Measurements from ENCODE around the gene CD44.

CD44 gene

DNA sequence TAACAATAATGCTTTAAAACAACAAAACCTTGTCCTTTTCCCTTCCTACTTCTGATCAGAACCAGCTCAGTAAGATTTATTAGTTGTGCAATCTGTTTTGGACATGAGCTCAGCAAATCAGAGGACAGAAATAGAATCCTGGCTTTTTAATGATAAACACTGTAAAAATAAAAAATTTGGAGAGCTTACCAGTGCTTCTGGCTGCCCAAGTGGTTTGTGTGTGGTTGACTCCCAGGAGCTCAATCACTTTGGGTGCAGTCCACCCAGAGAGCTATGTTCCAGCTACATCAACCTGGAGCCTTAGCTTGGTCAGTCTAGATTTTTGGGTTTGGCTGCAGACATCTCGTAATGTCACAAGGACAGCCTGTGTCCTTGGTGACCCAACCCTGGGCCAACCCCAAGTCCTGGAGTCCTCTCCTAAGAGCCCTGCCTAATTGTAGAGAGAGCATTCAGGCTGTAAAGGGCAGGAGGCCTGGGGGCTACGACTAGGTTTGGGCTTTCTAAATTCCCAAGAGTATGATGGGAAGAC, 28.5 kb downstream of the CD44 start:
- Histone ChIP-seq H3K4me3 (ENCODE audit: low read depth, low read length) (no peak overlapping the region), H3K4me1 (no peaks in the 10 kb centered on the region), H3K27me3 (no peaks in the 10 kb centered on the region), H3K36me3 (no peaks in the 10 kb centered on the region), H3K9me3 (no peaks in the 10 kb centered on the region)
- DNase-seq, result no peak
- TF ChIP-seq, protein P1, sequence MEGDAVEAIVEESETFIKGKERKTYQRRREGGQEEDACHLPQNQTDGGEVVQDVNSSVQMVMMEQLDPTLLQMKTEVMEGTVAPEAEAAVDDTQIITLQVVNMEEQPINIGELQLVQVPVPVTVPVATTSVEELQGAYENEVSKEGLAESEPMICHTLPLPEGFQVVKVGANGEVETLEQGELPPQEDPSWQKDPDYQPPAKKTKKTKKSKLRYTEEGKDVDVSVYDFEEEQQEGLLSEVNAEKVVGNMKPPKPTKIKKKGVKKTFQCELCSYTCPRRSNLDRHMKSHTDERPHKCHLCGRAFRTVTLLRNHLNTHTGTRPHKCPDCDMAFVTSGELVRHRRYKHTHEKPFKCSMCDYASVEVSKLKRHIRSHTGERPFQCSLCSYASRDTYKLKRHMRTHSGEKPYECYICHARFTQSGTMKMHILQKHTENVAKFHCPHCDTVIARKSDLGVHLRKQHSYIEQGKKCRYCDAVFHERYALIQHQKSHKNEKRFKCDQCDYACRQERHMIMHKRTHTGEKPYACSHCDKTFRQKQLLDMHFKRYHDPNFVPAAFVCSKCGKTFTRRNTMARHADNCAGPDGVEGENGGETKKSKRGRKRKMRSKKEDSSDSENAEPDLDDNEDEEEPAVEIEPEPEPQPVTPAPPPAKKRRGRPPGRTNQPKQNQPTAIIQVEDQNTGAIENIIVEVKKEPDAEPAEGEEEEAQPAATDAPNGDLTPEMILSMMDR (IDR thresholded peaks at IDR 0.05; ENCODE audit: low read depth, low read length), result no peak

DNA sequence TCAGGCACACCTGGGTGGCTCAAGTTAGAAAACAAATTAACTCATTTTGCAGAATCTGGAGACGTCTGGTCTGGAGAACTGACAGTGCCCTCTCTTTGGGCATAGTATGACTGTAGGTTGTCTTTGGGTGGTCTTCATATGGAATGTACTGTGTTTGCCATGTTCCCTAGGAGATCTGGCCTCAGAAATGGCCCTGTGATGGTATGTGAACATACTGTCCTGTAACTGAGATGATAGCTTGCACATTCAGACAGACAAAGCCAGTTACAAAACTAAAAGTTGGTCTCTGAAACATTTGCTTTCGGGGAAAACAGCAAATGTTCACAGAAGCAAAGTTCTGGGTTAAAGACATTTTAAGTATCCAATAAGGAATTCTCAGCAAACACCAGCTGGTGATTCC, 29.7 kb downstream of the CD44 start:
- Histone ChIP-seq H3K9me3 (no peaks in the 10 kb centered on the region), H3K4me3 (ENCODE audit: low read depth, low read length) (no peak overlapping the region), H3K36me3 (no peaks in the 10 kb centered on the region), H3K4me1 (no peaks in the 10 kb centered on the region), H3K27me3 (no peaks in the 10 kb centered on the region)
- TF ChIP-seq, protein P1 (IDR thresholded peaks at IDR 0.05; ENCODE audit: low read depth, low read length), result no peak
- DNase-seq, result no peak

DNA sequence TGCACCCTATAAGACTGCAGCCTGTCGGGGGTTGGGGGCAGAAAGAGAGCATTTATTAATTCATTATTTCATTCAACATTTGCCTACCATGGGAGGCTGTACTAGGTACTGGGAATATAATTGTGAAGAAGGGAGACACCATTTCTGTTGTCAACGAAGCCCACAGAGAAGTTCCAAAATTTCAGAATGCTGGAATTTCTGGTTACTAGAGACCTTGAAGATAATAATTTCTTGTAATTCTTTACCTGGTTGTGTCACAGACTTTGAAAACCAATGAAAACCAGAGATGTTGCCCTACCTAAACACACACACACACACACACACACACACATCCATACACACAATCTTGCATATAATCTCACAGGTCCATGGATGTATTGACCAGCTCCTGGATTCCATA, 30.1 kb downstream of the CD44 start:
- Histone ChIP-seq H3K36me3 (no peaks in the 10 kb centered on the region), H3K4me1 (no peaks in the 10 kb centered on the region), H3K4me3 (ENCODE audit: low read depth, low read length) (no peak overlapping the region), H3K9me3 (no peaks in the 10 kb centered on the region), H3K27me3 (no peaks in the 10 kb centered on the region)
- TF ChIP-seq, protein P1 (IDR thresholded peaks at IDR 0.05; ENCODE audit: low read depth, low read length), result no peak
- no peak for DNase-seq

DNA sequence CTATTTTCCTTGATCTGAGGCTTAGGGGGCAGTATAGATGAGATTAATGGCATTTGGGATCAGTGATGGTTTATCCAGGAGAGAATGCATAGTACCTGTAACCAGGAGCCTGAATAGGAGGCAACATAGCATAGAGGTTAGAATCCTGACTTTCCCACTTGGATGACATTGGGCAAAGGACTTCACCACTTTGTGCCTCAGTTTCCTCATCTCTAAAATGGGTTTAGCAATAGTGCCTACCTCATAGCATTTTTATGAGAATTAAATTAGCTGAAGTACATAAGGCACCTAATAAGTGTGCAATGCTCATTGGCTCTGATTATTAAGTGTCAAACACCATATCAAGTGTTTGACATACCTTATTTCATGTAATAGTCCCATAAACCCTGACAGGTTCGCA, 30.8 kb downstream of the CD44 start:
- no peaks in the 10 kb centered on the region for H3K27me3 ChIP-seq
- H3K4me1 ChIP-seq, result no peaks in the 10 kb centered on the region
- H3K9me3 ChIP-seq, result no peaks in the 10 kb centered on the region
- no peaks in the 10 kb centered on the region for H3K36me3 ChIP-seq
- H3K4me3 ChIP-seq (ENCODE audit: low read depth, low read length), result no peak overlapping the region
- DNase-seq, result no peak
- TF ChIP-seq, protein P1 (IDR thresholded peaks at IDR 0.05; ENCODE audit: low read depth, low read length), result no peak

DNA sequence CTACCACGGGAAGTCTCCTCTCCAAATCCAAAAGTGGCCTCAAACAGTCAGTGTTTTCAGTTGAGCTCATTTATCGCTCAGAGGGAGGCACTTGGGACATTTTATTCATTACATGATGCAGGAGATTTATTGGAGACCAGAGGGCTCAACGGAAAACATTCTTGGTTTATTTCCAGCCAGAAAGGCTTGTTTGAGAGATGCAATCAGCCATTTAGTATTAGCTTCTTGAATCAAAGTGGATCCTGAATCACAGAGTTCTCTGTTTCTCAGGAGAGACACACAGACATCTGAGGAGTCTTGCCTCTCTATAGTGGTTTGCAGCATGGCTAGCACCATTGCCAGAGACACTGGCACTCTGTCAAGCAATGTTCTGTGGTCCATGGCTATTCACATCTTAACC, 31.5 kb downstream of the CD44 start:
- no peaks in the 10 kb centered on the region for H3K9me3 ChIP-seq
- H3K36me3 ChIP-seq, result no peaks in the 10 kb centered on the region
- TF ChIP-seq, protein P1 (IDR thresholded peaks at IDR 0.05; ENCODE audit: low read depth, low read length), result no peak
- no peak for DNase-seq
- no peak overlapping the region for H3K4me3 ChIP-seq (ENCODE audit: low read depth, low read length)
- no peaks in the 10 kb centered on the region for H3K27me3 ChIP-seq
- no peaks in the 10 kb centered on the region for H3K4me1 ChIP-seq

DNA sequence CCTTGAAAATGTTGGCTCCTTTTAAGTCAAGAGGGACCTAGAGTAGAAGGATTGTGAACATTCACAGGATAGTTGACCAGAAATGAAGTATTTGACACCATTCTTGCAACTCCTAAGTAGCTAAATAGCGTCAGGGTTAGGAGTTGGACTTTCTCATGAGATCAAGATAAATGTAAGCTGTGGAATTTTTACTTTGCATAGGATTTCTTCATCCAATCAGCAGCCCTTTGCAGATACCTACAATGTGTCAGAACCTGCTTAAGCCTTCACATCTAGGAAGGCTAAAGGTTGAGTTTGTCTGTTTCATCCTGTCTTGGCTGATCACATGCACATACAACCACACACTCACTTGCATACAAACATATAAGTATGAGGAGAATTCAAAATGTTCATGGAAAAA, 32.3 kb downstream of the CD44 start:
- no peaks in the 10 kb centered on the region for H3K9me3 ChIP-seq
- H3K27me3 ChIP-seq, result no peaks in the 10 kb centered on the region
- no peaks in the 10 kb centered on the region for H3K36me3 ChIP-seq
- no peak for DNase-seq
- TF ChIP-seq, protein P1 (IDR thresholded peaks at IDR 0.05; ENCODE audit: low read depth, low read length), result no peak
- H3K4me3 ChIP-seq (ENCODE audit: low read depth, low read length), result no peak overlapping the region
- H3K4me1 ChIP-seq, result no peaks in the 10 kb centered on the region
